Omental fat pad (tissue), 4 donors: ENCODE data around the gene CHST8. TPM values are rescaled to one million over a fixed set of nuclear protein-coding genes. Genes with fewer than 3 reads are reported as not detected.

Experiments used
- ATAC-seq: fragments of 150-250 bp; one replicate; pipeline ENCODE4 v1.9.1; 2016; ENCODE audit warnings: mild to moderate bottlenecking, moderate library complexity; ENCODE audit not compliant: low FRiP score
- DNase-seq: peaks from one replicate; pipeline ENCODE4 v3.0.0-alpha.2; 2019; ENCODE audit warnings: low spot score
- CTCF ChIP-seq, 3 donors: fragments of 450-650 bp; IDR thresholded peaks; one replicate each; pipeline ENCODE4 v1.5.1; 2016 to 2017; ENCODE audit warnings: antibody characterized with exemption in 3 of 3, mild to moderate bottlenecking in 3 of 3, moderate library complexity in 2 of 3
- total RNA-seq, 4 donors: library from RNA; depleted of rRNA; stranded (reverse); fragments of >200 nt; gene quantifications; one replicate each; pipeline ENCODE4 v1.1.0, GENCODE V29; 2016

The CHST8 gene
- total RNA-seq, 4 donors from 2014 or later: 1.3 to 4.8 (median 1.4) TPM; not detected in 1

DNA sequence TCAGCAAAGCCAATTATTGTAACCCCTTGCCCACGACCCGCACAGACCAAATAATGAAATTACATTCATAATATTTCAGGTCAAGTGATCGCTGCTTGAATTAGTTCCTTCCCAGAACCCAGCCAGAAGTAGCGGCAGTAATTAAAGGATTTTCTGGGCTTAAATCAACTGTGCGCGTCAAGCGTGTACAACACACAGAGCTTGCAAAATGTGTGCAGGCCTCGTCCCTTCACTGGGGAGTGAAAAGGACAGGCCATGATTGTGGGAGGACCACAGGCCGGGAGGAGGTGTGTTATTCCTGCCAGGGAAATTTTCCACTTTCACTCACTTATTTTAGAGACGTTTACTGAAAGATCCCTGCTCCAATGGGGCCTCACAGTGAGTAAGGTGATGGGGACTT lies 84.9 kb downstream of the CHST8 start:
- no peak for DNase-seq
- TF ChIP-seq CTCF (IDR thresholded peaks at IDR 0.05): no peak
- no peak for ATAC-seq

DNA sequence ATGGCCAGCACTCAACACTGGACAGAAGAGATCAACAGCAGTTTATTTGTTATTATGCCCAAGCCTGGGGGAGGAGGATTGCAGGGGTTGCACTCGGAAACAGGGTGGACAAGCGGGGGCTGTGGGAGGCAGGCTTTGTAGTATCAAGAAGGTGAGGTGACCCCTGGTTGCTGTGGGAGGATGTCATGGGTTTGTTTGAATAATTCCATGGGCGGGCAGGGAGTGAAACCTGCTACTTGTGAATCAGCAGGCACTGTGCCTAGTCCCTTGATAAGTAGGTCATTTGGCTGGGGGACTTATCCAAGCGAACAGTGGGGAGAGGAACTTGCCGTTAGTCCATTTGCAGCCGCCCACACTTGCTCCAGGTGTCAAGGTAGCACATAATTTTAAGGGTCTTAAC lies 90.5 kb downstream of the CHST8 start:
- TF ChIP-seq CTCF (IDR thresholded peaks at IDR 0.05): no peak
- DNase-seq (no peak), ATAC-seq (no peak)

GRCh38 chr19:33713194-33713593 lies 91.4 kb downstream of the CHST8 start:
- no peak for ATAC-seq

GRCh38 chr19:33714149-33714548 lies 92.4 kb downstream of the CHST8 start:
- no peak for DNase-seq
- no peak for TF ChIP-seq CTCF (IDR thresholded peaks at IDR 0.05)
- ATAC-seq: no peak

More at GRCh38 chr19:33713194-33713593, 91.4 kb downstream of the CHST8 start:
- no peak for DNase-seq
- no peak for TF ChIP-seq CTCF (IDR thresholded peaks at IDR 0.05)

GRCh38 chr19:33715462-33715861 lies 93.7 kb downstream of the CHST8 start:
- ATAC-seq (no peak), DNase-seq (no peak)

DNA sequence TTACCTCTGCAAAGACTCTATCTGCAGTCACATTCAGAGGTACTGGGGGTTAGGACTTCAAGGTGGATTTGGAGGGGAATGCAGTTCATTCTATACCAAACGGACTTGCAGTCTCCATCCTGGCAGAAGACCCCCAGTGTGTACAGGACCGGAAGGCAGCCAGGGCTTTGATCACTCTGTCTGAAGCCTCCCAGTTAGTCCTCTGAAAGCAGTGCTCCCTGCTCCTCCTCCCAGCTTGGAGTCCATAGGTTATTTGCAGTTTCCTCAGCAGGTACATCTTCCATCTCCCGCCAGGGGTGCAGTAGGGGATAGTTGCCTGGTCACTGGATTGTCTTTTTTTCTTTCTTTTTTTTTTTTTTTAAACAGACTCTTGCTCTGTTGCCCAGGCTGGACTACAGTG lies 96.1 kb downstream of the CHST8 start:
- DNase-seq (no peak), ATAC-seq (no peak)
- no peak for TF ChIP-seq CTCF (IDR thresholded peaks at IDR 0.05)

More at GRCh38 chr19:33715462-33715861, 93.7 kb downstream of the CHST8 start:
- TF ChIP-seq CTCF (IDR thresholded peaks at IDR 0.05): no peak

- no peak for TF ChIP-seq CTCF (IDR thresholded peaks at IDR 0.05)
- no peak for DNase-seq
- no peak for ATAC-seq
Observed at GRCh38 chr19:33718651-33719254, 97.0 kb downstream of the CHST8 start.
